IPS-18a (cell line): Measurements from ENCODE around the gene DMRTA1.
"Not testable (repeated sequence)": the region's sequence is repeated elsewhere in the genome, so short reads cannot be mapped to it uniquely, and the experiment has no call there.

Experiments used
- H3K27ac ChIP-seq: one replicate; pipeline ENCODE4 v1.5.1; 2013; ENCODE audit warnings: low read length
- H3K27me3 ChIP-seq: one replicate; pipeline ENCODE4 v1.6.1; 2013; ENCODE audit warnings: mild to moderate bottlenecking, low read length; ENCODE audit not compliant: control insufficient read depth, insufficient read depth
- H3K36me3 ChIP-seq: one replicate; pipeline ENCODE4 v1.6.1; 2013; ENCODE audit warnings: low read depth, low read length; ENCODE audit not compliant: control insufficient read depth
- H3K4me1 ChIP-seq: one replicate; pipeline ENCODE4 v1.6.1; 2013; ENCODE audit warnings: low read depth, low read length; ENCODE audit not compliant: control insufficient read depth
- H3K4me3 ChIP-seq: one replicate; pipeline ENCODE4 v1.5.1; 2013; ENCODE audit warnings: low read length
- H3K9ac ChIP-seq: one replicate; pipeline ENCODE4 v1.6.1; 2013; ENCODE audit warnings: mild to moderate bottlenecking, low read length, moderate library complexity
- H3K9me3 ChIP-seq: one replicate; pipeline ENCODE4 v1.6.1; 2013; ENCODE audit warnings: low read depth, low read length; ENCODE audit not compliant: control insufficient read depth

DMRTA1 gene

DNA sequence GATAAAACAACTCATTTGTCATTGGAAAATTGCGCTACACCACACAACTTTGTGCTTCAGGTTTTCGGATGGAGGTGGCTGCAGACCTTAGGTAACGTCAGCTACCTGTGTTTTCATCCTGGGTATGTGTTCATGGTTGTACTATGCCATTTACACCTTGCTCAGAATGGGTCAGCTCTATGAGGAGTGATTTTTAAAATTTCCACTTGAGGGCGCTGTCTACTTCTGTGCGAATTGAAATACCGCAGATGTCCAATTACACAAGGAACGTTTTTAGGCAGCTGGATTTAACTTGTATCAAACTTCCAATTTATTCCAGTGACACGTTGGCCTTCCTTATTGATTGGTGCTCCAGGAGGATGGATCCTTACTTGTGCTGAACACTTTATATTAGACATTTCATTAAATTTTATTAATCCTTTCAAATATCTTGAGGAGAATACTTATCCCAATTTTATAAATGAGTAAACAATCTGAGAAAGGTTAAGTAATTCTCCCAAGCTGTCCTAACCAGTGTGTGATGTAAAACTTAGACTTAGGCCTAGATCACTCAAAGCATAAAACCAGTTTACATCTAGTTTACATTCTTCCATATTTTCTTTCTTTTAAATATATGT is 23.4 kb downstream of the DMRTA1 start:
- H3K36me3 ChIP-seq: no peaks in the 10 kb centered on the region
- H3K27me3 ChIP-seq: no peaks in the 10 kb centered on the region
- no peak overlapping the region for H3K9ac ChIP-seq
- no peak overlapping the region for H3K4me3 ChIP-seq
- no peak overlapping the region for H3K27ac ChIP-seq
- H3K9me3 ChIP-seq: no peaks in the 10 kb centered on the region
- no peaks in the 10 kb centered on the region for H3K4me1 ChIP-seq

DNA sequence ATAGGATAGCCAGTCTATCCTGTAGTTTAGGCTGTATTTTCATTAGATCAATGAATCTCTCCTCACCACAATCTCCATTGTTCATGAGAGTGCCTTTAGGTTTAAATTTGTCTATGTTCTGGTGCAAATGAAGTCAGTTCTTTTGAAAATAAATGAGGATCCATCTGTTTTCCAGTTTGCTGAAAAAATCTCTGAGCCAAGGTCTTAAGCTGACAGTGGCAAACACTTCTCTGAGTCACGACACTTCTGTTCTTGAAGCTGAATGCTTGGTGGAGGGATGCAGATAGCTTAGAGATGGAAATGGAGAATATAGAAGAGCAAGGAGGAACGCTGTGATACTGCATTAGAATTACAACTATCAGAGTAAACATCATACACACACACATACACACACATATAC is 34.9 kb downstream of the DMRTA1 start:
- H3K9ac ChIP-seq: no peak overlapping the region
- no peak overlapping the region for H3K4me3 ChIP-seq
- no peaks in the 10 kb centered on the region for H3K36me3 ChIP-seq
- H3K9me3 ChIP-seq: no peaks in the 10 kb centered on the region
- no peaks in the 10 kb centered on the region for H3K27me3 ChIP-seq
- H3K4me1 ChIP-seq: peaks cover 23% of the 10 kb centered on the region
- H3K27ac ChIP-seq: no peak overlapping the region

DNA sequence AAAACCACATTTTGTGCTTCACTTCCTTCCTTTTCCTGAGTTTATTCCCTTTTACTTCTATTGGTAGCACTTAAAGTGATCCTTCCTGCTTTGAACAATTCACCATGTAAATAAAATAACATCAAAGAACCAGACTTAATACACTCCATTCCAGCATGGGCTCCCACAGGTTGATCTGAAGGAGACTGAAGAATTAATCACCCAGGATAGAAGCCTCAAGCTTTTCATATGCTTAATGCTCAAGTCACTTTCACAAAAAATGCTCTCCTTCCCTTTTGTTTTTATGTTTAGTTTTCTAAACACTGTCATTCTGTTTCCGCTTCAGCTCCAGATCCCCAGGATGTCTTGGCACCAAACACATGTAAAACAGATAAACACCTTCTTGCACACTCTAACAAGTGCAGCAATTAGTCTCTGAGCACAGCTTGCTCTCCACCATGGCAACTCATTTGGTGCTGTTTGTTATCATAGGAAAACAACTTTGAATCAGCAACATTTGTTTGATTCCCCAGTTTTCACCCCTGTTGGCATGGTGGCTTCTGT is 37.0 kb downstream of the DMRTA1 start:
- H3K4me3 ChIP-seq: peak overlapping the region; percentile 35
- no peaks in the 10 kb centered on the region for H3K9me3 ChIP-seq
- no peaks in the 10 kb centered on the region for H3K36me3 ChIP-seq
- H3K27me3 ChIP-seq: no peaks in the 10 kb centered on the region
- H3K27ac ChIP-seq: no peak overlapping the region
- H3K9ac ChIP-seq: peak overlapping the region; percentile 7
- peaks cover 23% of the 10 kb centered on the region for H3K4me1 ChIP-seq

DNA sequence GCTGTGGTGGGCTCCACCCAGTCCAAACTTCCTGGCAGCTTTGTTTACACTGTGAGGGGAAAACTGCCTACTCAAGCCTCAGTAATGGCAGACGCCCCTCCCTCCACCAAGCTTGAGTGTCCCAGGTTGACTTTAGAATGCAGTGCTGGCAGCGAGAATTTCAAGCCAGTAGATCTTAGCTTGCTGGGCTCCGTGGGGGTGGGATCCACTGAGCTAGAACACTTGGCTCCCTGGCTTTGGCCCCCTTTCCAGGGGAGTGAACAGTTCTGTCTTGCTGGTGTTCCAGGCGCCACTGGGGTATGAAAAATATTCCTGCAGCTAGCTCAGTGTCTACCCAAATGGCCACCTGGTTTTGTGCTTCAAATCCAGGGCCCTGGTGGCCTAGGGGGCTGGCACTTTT is 49.6 kb downstream of the DMRTA1 start:
- not testable (repeated sequence) for H3K27me3 ChIP-seq, H3K4me3 ChIP-seq, H3K36me3 ChIP-seq, H3K9me3 ChIP-seq, H3K27ac ChIP-seq, H3K4me1 ChIP-seq, H3K9ac ChIP-seq
